ENCODE data around the gene ITGA11. TPM values are rescaled to one million over a fixed set of nuclear protein-coding genes. Genes with fewer than 3 reads are reported as not detected.
A peak's percentile ranks its signal among the peaks of the same experiment; 100 is the strongest.

ITGA11 gene
- total RNA-seq, 5 donors from 2014 or later (not counting 1 experiment from before 2014, with no cell fraction given): 0.07 to 0.95 (median 0.18) TPM; not detected in 2

- no peaks in the 10 kb centered on the region for H3K9me3 ChIP-seq
- CTCF ChIA-PET: no interaction called here
Measured at GRCh38 chr15:68333775-68334470, 98.0 kb downstream of the ITGA11 start.

GRCh38 chr15:68332266-68332665 is 99.7 kb downstream of the ITGA11 start:
- Histone ChIP-seq H3K9me3 (no peaks in the 10 kb centered on the region), H3K4me1 (ENCODE audit: control insufficient read depth in 1 of 2, extremely low read depth in 1 of 2, insufficient read depth in 2 of 2, low read length in 2 of 2) (peaks cover 9 to 21% of the 10 kb centered on the region in 2 experiments), H3K36me3 (ENCODE audit: control insufficient read depth in 2 of 2, extremely low read depth in 1 of 2, insufficient read depth in 1 of 2, low read length in 1 of 2) (no peaks in the 10 kb centered on the region), H3K27ac (ENCODE audit: low read length) (no peak overlapping the region), H3K27me3 (replicated peaks in 1 of 2; ENCODE audit: control insufficient read depth in 2 of 2, extremely low read depth in 1 of 2, insufficient read depth in 2 of 2, low read length in 1 of 2) (peaks cover 0 to 42% of the 10 kb centered on the region in 2 experiments), H3K4me3 (ENCODE audit: control insufficient read depth in 1 of 2, extremely low read depth in 1 of 2, low read length in 1 of 2) (no peak overlapping the region)
- ATAC-seq (replicated peaks in 1 of 4) (no peak), DNase-seq (no peak)
- Mint-ChIP-seq H3K9me3 (no peaks in the 10 kb centered on the region), H3K4me1 (peaks cover 18 to 26% (median 18%) of the 10 kb centered on the region in 3 donors), H3K27me3 (peaks cover 0 to 18% of the 10 kb centered on the region in 2 donors), H3K4me3 (no peak overlapping the region), H3K36me3 (no peaks in the 10 kb centered on the region), H3K27ac (no peak overlapping the region)
- ChIA-PET CTCF (no interaction called here), POLR2A (no interaction called here)
- WGBS (ENCODE audit: insufficient coverage): 89% methylated on average over 19 of the region's 21 CpGs

More at GRCh38 chr15:68333775-68334470, 98.0 kb downstream of the ITGA11 start:
- Mint-ChIP-seq H3K36me3 (no peaks in the 10 kb centered on the region), H3K27ac (no peak overlapping the region), H3K27me3 (peaks cover 0 to 16% of the 10 kb centered on the region in 2 donors), H3K4me1 (peaks cover 1 to 10% (median 1%) of the 10 kb centered on the region in 3 donors), H3K9me3 (no peaks in the 10 kb centered on the region), H3K4me3 (no peak overlapping the region)
- ATAC-seq (replicated peaks in 1 of 4) (no peak), DNase-seq (no peak)
- POLR2A ChIA-PET: no interaction called here
- WGBS (ENCODE audit: insufficient coverage): 57% methylated on average over 7 of the region's 8 CpGs
- H3K4me3 ChIP-seq (ENCODE audit: control insufficient read depth in 1 of 2, extremely low read depth in 1 of 2, low read length in 1 of 2): no peak overlapping the region
- no peak overlapping the region for H3K27ac ChIP-seq (ENCODE audit: low read length)
- H3K36me3 ChIP-seq (ENCODE audit: control insufficient read depth in 2 of 2, extremely low read depth in 1 of 2, insufficient read depth in 1 of 2, low read length in 1 of 2): no peaks in the 10 kb centered on the region
- H3K27me3 ChIP-seq (replicated peaks in 1 of 2; ENCODE audit: control insufficient read depth in 2 of 2, extremely low read depth in 1 of 2, insufficient read depth in 2 of 2, low read length in 1 of 2): peaks cover 0 to 43% of the 10 kb centered on the region in 2 experiments
- peaks cover 0 to 4% of the 10 kb centered on the region in 2 experiments for H3K4me1 ChIP-seq (ENCODE audit: control insufficient read depth in 1 of 2, extremely low read depth in 1 of 2, insufficient read depth in 2 of 2, low read length in 2 of 2)

GRCh38 chr15:68330901-68331300 is 101.1 kb downstream of the ITGA11 start:
- DNase-seq (no peak), ATAC-seq (replicated peaks in 1 of 4) (no peak)
- ChIA-PET POLR2A (no interaction called here), CTCF (no interaction called here)
- H3K9me3 Mint-ChIP-seq: no peaks in the 10 kb centered on the region
- no peaks in the 10 kb centered on the region for H3K9me3 ChIP-seq
- H3K4me1 ChIP-seq (ENCODE audit: control insufficient read depth in 1 of 2, extremely low read depth in 1 of 2, insufficient read depth in 2 of 2, low read length in 2 of 2): peaks cover 23 to 31% of the 10 kb centered on the region in 2 experiments
- H3K4me1 Mint-ChIP-seq: peaks cover 23 to 40% (median 32%) of the 10 kb centered on the region in 3 donors
- H3K27me3 ChIP-seq (replicated peaks in 1 of 2; ENCODE audit: control insufficient read depth in 2 of 2, extremely low read depth in 1 of 2, insufficient read depth in 2 of 2, low read length in 1 of 2): peaks cover 0 to 55% of the 10 kb centered on the region in 2 experiments
- H3K36me3 ChIP-seq (ENCODE audit: control insufficient read depth in 2 of 2, extremely low read depth in 1 of 2, insufficient read depth in 1 of 2, low read length in 1 of 2): no peaks in the 10 kb centered on the region
- H3K4me3 ChIP-seq (ENCODE audit: control insufficient read depth in 1 of 2, extremely low read depth in 1 of 2, low read length in 1 of 2): no peak overlapping the region
- no peaks in the 10 kb centered on the region for H3K36me3 Mint-ChIP-seq
- no peak overlapping the region for H3K4me3 Mint-ChIP-seq
- 88% methylated on average over 5 of the region's 10 CpGs for WGBS (ENCODE audit: insufficient coverage)
- no peak overlapping the region for H3K27ac Mint-ChIP-seq
- H3K27ac ChIP-seq (ENCODE audit: low read length): no peak overlapping the region
- peaks cover 0 to 21% of the 10 kb centered on the region in 2 donors for H3K27me3 Mint-ChIP-seq

- ChIA-PET POLR2A (no interaction called here), CTCF (no interaction called here)
- H3K36me3 ChIP-seq (ENCODE audit: control insufficient read depth in 2 of 2, extremely low read depth in 1 of 2, insufficient read depth in 1 of 2, low read length in 1 of 2): no peaks in the 10 kb centered on the region
- no peak for DNase-seq
- Mint-ChIP-seq H3K4me1 (peaks cover 23 to 45% (median 32%) of the 10 kb centered on the region in 3 donors), H3K27ac (no peak overlapping the region), H3K36me3 (no peaks in the 10 kb centered on the region), H3K27me3 (peaks cover 0 to 21% of the 10 kb centered on the region in 2 donors), H3K9me3 (no peaks in the 10 kb centered on the region), H3K4me3 (no peak overlapping the region)
- ATAC-seq (replicated peaks in 1 of 4): no peak
- H3K4me3 ChIP-seq (ENCODE audit: control insufficient read depth in 1 of 2, extremely low read depth in 1 of 2, low read length in 1 of 2): no peak overlapping the region
- H3K9me3 ChIP-seq: no peaks in the 10 kb centered on the region
- H3K4me1 ChIP-seq (ENCODE audit: control insufficient read depth in 1 of 2, extremely low read depth in 1 of 2, insufficient read depth in 2 of 2, low read length in 2 of 2): peaks cover 24 to 31% of the 10 kb centered on the region in 2 experiments
- peaks cover 0 to 55% of the 10 kb centered on the region in 2 experiments for H3K27me3 ChIP-seq (replicated peaks in 1 of 2; ENCODE audit: control insufficient read depth in 2 of 2, extremely low read depth in 1 of 2, insufficient read depth in 2 of 2, low read length in 1 of 2)
- no peak overlapping the region for H3K27ac ChIP-seq (ENCODE audit: low read length)
- WGBS (ENCODE audit: insufficient coverage): no CpG with 5 or more reads among the region's 6 CpGs
Measured at GRCh38 chr15:68330416-68330815, 101.5 kb downstream of the ITGA11 start.

- H3K36me3 Mint-ChIP-seq: no peaks in the 10 kb centered on the region
- H3K27ac ChIP-seq (ENCODE audit: low read length): no peak overlapping the region
- peak overlapping the region in 1 of 2 donors; percentile 92 for H3K27ac Mint-ChIP-seq
- 86% methylated on average over 2 of the region's 3 CpGs for WGBS (ENCODE audit: insufficient coverage)
- CTCF ChIA-PET: no interaction called here
- H3K4me3 ChIP-seq (ENCODE audit: control insufficient read depth in 1 of 2, extremely low read depth in 1 of 2, low read length in 1 of 2): no peak overlapping the region
- H3K9me3 ChIP-seq: no peaks in the 10 kb centered on the region
- POLR2A ChIA-PET: no interaction called here
- H3K27me3 ChIP-seq (replicated peaks in 1 of 2; ENCODE audit: control insufficient read depth in 2 of 2, extremely low read depth in 1 of 2, insufficient read depth in 2 of 2, low read length in 1 of 2): peaks cover 0 to 44% of the 10 kb centered on the region in 2 experiments
- ATAC-seq (replicated peaks in 1 of 4) (no peak), DNase-seq (no peak)
- H3K27me3 Mint-ChIP-seq: peaks cover 0 to 17% of the 10 kb centered on the region in 2 donors
- H3K4me1 ChIP-seq (ENCODE audit: control insufficient read depth in 1 of 2, extremely low read depth in 1 of 2, insufficient read depth in 2 of 2, low read length in 2 of 2): peaks cover 24 to 31% of the 10 kb centered on the region in 2 experiments
- peak overlapping the region in 1 of 3 donors; percentile 41 for H3K4me3 Mint-ChIP-seq
- H3K9me3 Mint-ChIP-seq: no peaks in the 10 kb centered on the region
- H3K36me3 ChIP-seq (ENCODE audit: control insufficient read depth in 2 of 2, extremely low read depth in 1 of 2, insufficient read depth in 1 of 2, low read length in 1 of 2): no peaks in the 10 kb centered on the region
- peaks cover 23 to 47% (median 32%) of the 10 kb centered on the region in 3 donors for H3K4me1 Mint-ChIP-seq
Measured at GRCh38 chr15:68328964-68329363, 103.0 kb downstream of the ITGA11 start.

GRCh38 chr15:68328443-68328842 is 103.5 kb downstream of the ITGA11 start:
- Histone ChIP-seq H3K4me1 (ENCODE audit: control insufficient read depth in 1 of 2, extremely low read depth in 1 of 2, insufficient read depth in 2 of 2, low read length in 2 of 2) (peaks cover 24 to 31% of the 10 kb centered on the region in 2 experiments), H3K4me3 (ENCODE audit: control insufficient read depth in 1 of 2, extremely low read depth in 1 of 2, low read length in 1 of 2) (no peak overlapping the region), H3K27ac (ENCODE audit: low read length) (no peak overlapping the region), H3K36me3 (ENCODE audit: control insufficient read depth in 2 of 2, extremely low read depth in 1 of 2, insufficient read depth in 1 of 2, low read length in 1 of 2) (no peaks in the 10 kb centered on the region), H3K9me3 (no peaks in the 10 kb centered on the region), H3K27me3 (replicated peaks in 1 of 2; ENCODE audit: control insufficient read depth in 2 of 2, extremely low read depth in 1 of 2, insufficient read depth in 2 of 2, low read length in 1 of 2) (peaks cover 0 to 41% of the 10 kb centered on the region in 2 experiments)
- peaks cover 23 to 47% (median 32%) of the 10 kb centered on the region in 3 donors for H3K4me1 Mint-ChIP-seq
- ATAC-seq (replicated peaks in 1 of 4) (peak; percentile 71 to 90 (median 82)), DNase-seq (peak in 6 of 35 experiments; percentile 15 to 45 (median 26))
- H3K27me3 Mint-ChIP-seq: peaks cover 0 to 12% of the 10 kb centered on the region in 2 donors
- peak overlapping the region in 2 of 3 donors; percentile 41 to 45 for H3K4me3 Mint-ChIP-seq
- WGBS (ENCODE audit: insufficient coverage): 31% methylated on average over 3 of the region's 8 CpGs
- ChIA-PET CTCF (no interaction called here), POLR2A (no interaction called here)
- H3K9me3 Mint-ChIP-seq: no peaks in the 10 kb centered on the region
- H3K27ac Mint-ChIP-seq: peak overlapping the region in 1 of 2 donors; percentile 92
- no peaks in the 10 kb centered on the region for H3K36me3 Mint-ChIP-seq
